Caco-2 (cell line): ENCODE measurements around the gene FAM241A. TPM values are rescaled to one million over a fixed set of nuclear protein-coding genes. Genes with fewer than 3 reads are reported as not detected.

Experiments used
- Bru-seq: library from RNA; stranded (reverse); fragments of 400-500 nt; gene quantifications from one replicate; lab custom pipeline; 2021; lab: Mats Ljungman, UMichigan
- BruChase-seq, 2 experiments: library from RNA; stranded (reverse); fragments of 400-500 nt; gene quantifications; one replicate each; lab custom pipeline; 2021; lab: Mats Ljungman, UMichigan
- BruUV-seq: library from RNA; stranded (reverse); fragments of 400-500 nt; replicated peaks from 2 replicates; lab custom pipeline; 2021; lab: Mats Ljungman, UMichigan
- CTCF ChIA-PET: fragments of 300-600 bp; sonication (Branson Sonifier 250); formaldehyde crosslinking; loops from one replicate; lab custom pipeline; 2022; ENCODE audit warnings: antibody characterized with exemption; lab: Charles Lee
- POLR2A ChIA-PET: fragments of 300-600 bp; sonication (Branson Sonifier 250); formaldehyde crosslinking; loops from one replicate; lab custom pipeline; 2022; ENCODE audit warnings: antibody characterized with exemption; lab: Charles Lee
- DNase-seq, 2 experiments: peaks; one replicate each; pipeline versions ENCODE4 v3.0.0 to v3.0.0-alpha.2; 2020 to 2022
- H3K27me3 ChIP-seq: replicated peaks from 2 replicates; pipeline ENCODE4 v1.6.0; 2011; ENCODE audit warnings: low read length; ENCODE audit not compliant: control insufficient read depth, insufficient read depth
- H3K36me3 ChIP-seq: 2 replicates; pipeline ENCODE4 v1.5.1; 2011; ENCODE audit warnings: low read length; ENCODE audit not compliant: control insufficient read depth, insufficient read depth
- H3K4me1 ChIP-seq: fragments of 250-450 bp; sonication (Bioruptor Pico); 2 replicates; pipeline ENCODE4 v1.5.1; 2020; ENCODE audit warnings: mild to moderate bottlenecking
- H3K4me3 ChIP-seq: 2 replicates; pipeline ENCODE4 v1.5.1; 2011; ENCODE audit warnings: low read depth, mild to moderate bottlenecking, control low read depth, low read length
- H3K9me3 ChIP-seq: fragments of 250-450 bp; sonication (Bioruptor Pico); 2 replicates; pipeline ENCODE4 v1.5.1; 2020; ENCODE audit warnings: mild to moderate bottlenecking, moderate library complexity
- H3K27ac Mint-ChIP-seq: one replicate; pipeline ENCODE4 v1.8.0; 2022; ENCODE audit warnings: mixed read lengths; ENCODE audit not compliant: unreplicated experiment
- H3K27me3 Mint-ChIP-seq: one replicate; pipeline ENCODE4 v1.8.0; 2022; ENCODE audit warnings: mixed read lengths; ENCODE audit not compliant: insufficient read depth, unreplicated experiment
- H3K36me3 Mint-ChIP-seq: one replicate; pipeline ENCODE4 v1.8.0; 2022; ENCODE audit warnings: mild to moderate bottlenecking, mixed read lengths; ENCODE audit not compliant: insufficient read depth, unreplicated experiment
- H3K4me1 Mint-ChIP-seq: one replicate; pipeline ENCODE4 v1.8.0; 2022; ENCODE audit warnings: low read depth, mixed read lengths; ENCODE audit not compliant: unreplicated experiment
- H3K4me3 Mint-ChIP-seq: one replicate; pipeline ENCODE4 v1.8.0; 2022; ENCODE audit warnings: mild to moderate bottlenecking, moderate library complexity, mixed read lengths; ENCODE audit not compliant: unreplicated experiment
- H3K9me3 Mint-ChIP-seq: one replicate; pipeline ENCODE4 v1.8.0; 2022; ENCODE audit warnings: mixed read lengths; ENCODE audit not compliant: unreplicated experiment
- intact Hi-C: fragments of 100-400 bp; cut with micrococcal nuclease; formaldehyde crosslinking; loops from one replicate; pipeline ENCODE4 v1.10.0; 2022; ENCODE audit not compliant: unreplicated experiment
- long read RNA-seq: library from polyadenylated mRNA; stranded (forward); transcript quantifications from one replicate; pipeline ENCODE4 v2.0.0, GENCODE V29; 2022
- total RNA-seq: library from RNA; stranded (reverse); gene quantifications from 2 replicates; pipeline ENCODE4 v1.2.3, GENCODE V29; 2022
- TF ChIP-seq, protein P1 (sequence below), 2 experiments: fragments of 200-600 bp in 1 of 2; IDR thresholded peaks; 1 replicate in 1 of 2; 2 replicates in 1 of 2; pipeline versions ENCODE4 v1.5.1 to v1.8.0; 2011 to 2022; ENCODE audit warnings: antibody characterized with exemption in 1 of 2, control low read depth in 1 of 2, inconsistent platforms in 1 of 2, low read depth in 1 of 2, low read length in 1 of 2, mild to moderate bottlenecking in 1 of 2, moderate library complexity in 1 of 2; ENCODE audit not compliant: insufficient read depth in 1 of 2, severe bottlenecking in 1 of 2, unreplicated experiment in 1 of 2

The FAM241A gene
- 1.0 and 1.1 TPM in 2 replicates for total RNA-seq
- Bru-seq, nascent RNA: percentile 58 among the genes with signal in this experiment
- percentile 54 among the genes with signal in this experiment for BruChase-seq, experiment 1, labeled RNA remaining after a 2-hour chase
- BruChase-seq, experiment 2, labeled RNA remaining after a 6-hour chase: percentile 54 among the genes with signal in this experiment
- long read RNA-seq, full-length matches to known transcripts: 20 of 22 reads
- long read RNA-seq, partial matches to known transcripts: 0 of 22 reads
- long read RNA-seq, other reads (novel, unspliced or antisense): 2 of 22 reads

DNA sequence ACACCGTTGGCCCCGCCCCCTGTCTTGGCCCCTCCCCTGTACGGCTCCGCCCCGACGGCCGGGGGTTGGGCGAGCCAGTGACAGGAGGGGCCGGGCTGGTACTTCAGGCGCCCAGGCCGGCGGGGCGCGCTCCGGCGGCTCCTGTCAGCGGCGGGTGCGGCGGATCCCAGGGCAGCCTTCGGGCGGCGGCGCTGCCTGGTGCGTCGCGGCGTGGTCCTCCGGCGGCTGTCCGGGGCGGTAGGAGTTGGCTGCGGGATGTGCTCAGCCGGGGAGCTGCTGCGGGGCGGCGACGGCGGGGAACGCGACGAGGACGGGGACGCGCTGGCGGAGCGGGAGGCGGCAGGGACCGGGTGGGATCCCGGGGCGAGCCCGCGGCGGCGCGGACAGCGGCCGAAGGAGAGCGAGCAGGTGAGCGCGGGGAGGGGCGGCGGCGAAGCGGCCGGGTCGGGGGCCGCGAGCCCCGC is at the start of gene FAM241A:
FAM241A (plus strand) TSS at position 129 of the 464 bp plus-strand sequence; CDS start at position 256, 127 bp downstream.
- Mint-ChIP-seq H3K4me3 (peak within 1 kb of the TSS; percentile 82), H3K36me3 (no peaks in the 10 kb centered on the region), H3K4me1 (peaks cover 18% of the 10 kb centered on the region), H3K27me3 (no peaks in the 10 kb centered on the region), H3K27ac (peak within 1 kb of the TSS; percentile 60), H3K9me3 (no peaks in the 10 kb centered on the region)
- H3K4me1 ChIP-seq: no peaks in the 10 kb centered on the region
- ChIA-PET POLR2A (no interaction called here), CTCF (no interaction called here)
- no TSS peak for BruUV-seq
- no peaks in the 10 kb centered on the region for H3K36me3 ChIP-seq
- no peaks in the 10 kb centered on the region for H3K9me3 ChIP-seq
- intact Hi-C loops: loop anchor here (1.0 kb wide), 2 partner anchors 32 to 45 kb away; no protein-coding TSS in a partner anchor
- peak within 1 kb of the TSS; percentile 72 for H3K4me3 ChIP-seq
- no peaks in the 10 kb centered on the region for H3K27me3 ChIP-seq
- peak; percentile 80 to 85 for DNase-seq
- TF ChIP-seq, protein P1, sequence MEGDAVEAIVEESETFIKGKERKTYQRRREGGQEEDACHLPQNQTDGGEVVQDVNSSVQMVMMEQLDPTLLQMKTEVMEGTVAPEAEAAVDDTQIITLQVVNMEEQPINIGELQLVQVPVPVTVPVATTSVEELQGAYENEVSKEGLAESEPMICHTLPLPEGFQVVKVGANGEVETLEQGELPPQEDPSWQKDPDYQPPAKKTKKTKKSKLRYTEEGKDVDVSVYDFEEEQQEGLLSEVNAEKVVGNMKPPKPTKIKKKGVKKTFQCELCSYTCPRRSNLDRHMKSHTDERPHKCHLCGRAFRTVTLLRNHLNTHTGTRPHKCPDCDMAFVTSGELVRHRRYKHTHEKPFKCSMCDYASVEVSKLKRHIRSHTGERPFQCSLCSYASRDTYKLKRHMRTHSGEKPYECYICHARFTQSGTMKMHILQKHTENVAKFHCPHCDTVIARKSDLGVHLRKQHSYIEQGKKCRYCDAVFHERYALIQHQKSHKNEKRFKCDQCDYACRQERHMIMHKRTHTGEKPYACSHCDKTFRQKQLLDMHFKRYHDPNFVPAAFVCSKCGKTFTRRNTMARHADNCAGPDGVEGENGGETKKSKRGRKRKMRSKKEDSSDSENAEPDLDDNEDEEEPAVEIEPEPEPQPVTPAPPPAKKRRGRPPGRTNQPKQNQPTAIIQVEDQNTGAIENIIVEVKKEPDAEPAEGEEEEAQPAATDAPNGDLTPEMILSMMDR (IDR thresholded peaks at IDR 0.05; ENCODE audit: insufficient read depth in 1 of 2, low read depth in 1 of 2, low read length in 1 of 2, severe bottlenecking in 1 of 2, unreplicated experiment in 1 of 2): no peak

DNA sequence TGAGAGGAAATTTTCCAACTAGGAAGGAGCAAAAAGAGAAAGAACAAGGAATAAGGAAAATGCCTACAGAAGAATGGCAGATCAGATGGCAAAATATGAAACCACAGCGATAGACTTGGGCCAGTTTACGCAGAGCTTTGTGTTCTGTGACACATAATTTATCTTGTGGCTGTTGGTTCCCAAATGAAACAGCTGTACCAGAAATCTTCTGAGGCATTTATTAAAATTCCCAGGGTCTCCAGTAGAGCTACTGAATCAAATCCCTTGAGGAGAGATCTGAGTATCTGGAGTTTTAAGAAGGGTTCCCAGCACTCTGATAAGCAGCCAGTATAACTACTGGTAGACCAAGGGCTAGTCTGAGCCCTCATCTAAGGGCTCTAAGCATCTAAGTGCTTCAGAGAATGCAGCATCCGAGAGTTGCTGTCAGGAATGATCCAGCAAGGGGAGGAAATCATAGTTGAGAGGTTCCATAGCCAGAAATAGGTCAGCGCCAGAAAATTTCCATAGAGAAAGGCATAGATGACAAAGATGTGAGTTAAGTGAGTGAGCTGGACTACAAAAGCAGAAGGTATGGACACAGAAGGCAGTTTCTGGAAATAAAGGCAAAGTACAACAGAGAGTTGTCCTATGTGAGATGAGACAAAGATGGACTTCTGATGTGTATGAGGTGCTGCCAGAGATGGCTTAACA is 46.3 kb upstream of the FAM241A start:
- Histone ChIP-seq H3K27me3 (no peaks in the 10 kb centered on the region), H3K36me3 (no peaks in the 10 kb centered on the region), H3K4me1 (no peaks in the 10 kb centered on the region), H3K9me3 (no peaks in the 10 kb centered on the region), H3K4me3 (no peak overlapping the region)
- H3K36me3 Mint-ChIP-seq: no peaks in the 10 kb centered on the region
- TF ChIP-seq, protein P1 (IDR thresholded peaks at IDR 0.05; ENCODE audit: insufficient read depth in 1 of 2, low read depth in 1 of 2, low read length in 1 of 2, severe bottlenecking in 1 of 2, unreplicated experiment in 1 of 2): no peak
- CTCF ChIA-PET: interaction anchor here (1.1 to 1.8 kb wide), 4 partner anchors 21 to 136 kb away, joined by 3 to 11 read pairs (median 8); no protein-coding TSS in a partner anchor
- H3K27me3 Mint-ChIP-seq: peaks cover 4% of the 10 kb centered on the region
- H3K9me3 Mint-ChIP-seq: no peaks in the 10 kb centered on the region
- intact Hi-C loops: loop anchor here (1.0 to 5.0 kb wide), 4 partner anchors 90 to 423 kb away; no protein-coding TSS in a partner anchor
- H3K4me3 Mint-ChIP-seq: no peak overlapping the region
- no TSS peak for BruUV-seq
- no peak for DNase-seq
- H3K27ac Mint-ChIP-seq: no peak overlapping the region
- H3K4me1 Mint-ChIP-seq: no peaks in the 10 kb centered on the region
- POLR2A ChIA-PET: no interaction called here

DNA sequence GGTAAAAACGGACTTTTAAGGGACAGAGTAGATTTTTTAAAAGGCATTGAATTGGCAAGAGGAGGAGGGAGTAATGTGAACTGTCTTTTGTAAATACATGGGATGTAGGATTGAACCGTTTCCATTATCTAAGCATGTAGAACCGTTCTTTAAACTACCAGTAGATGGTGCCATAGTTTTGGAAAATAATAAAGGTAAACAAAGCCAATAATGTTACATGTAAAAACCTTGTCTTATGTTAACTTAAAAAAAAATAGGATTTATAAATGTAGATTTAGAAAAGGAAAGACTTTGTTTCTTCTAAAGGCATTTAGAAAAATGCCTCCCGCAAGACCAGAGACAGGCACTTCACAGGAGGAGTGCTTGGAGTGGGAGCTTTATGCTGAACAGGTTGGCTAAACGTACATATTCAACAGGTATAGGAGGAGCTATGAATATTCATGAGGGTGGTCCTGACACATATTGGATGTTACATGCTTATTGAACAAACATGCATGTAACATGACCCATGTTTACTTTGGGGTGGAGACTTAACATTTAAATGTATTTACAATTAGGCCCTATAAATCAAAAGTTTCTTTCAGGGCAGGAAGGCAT is 45.5 kb upstream of the FAM241A start:
- POLR2A ChIA-PET: no interaction called here
- DNase-seq: peak in 1 of 2 experiments; percentile 38
- H3K27ac Mint-ChIP-seq: no peak overlapping the region

More for the DNA sequence above, 45.5 kb upstream of the FAM241A start:
- no peaks in the 10 kb centered on the region for H3K4me1 Mint-ChIP-seq
- Histone ChIP-seq H3K9me3 (no peaks in the 10 kb centered on the region), H3K27me3 (no peaks in the 10 kb centered on the region), H3K36me3 (no peaks in the 10 kb centered on the region), H3K4me1 (no peaks in the 10 kb centered on the region), H3K4me3 (no peak overlapping the region)
- TF ChIP-seq, protein P1 (IDR thresholded peaks at IDR 0.05; ENCODE audit: insufficient read depth in 1 of 2, low read depth in 1 of 2, low read length in 1 of 2, severe bottlenecking in 1 of 2, unreplicated experiment in 1 of 2): peak; percentile 50 to 65
- peaks cover 4% of the 10 kb centered on the region for H3K27me3 Mint-ChIP-seq
- no peaks in the 10 kb centered on the region for H3K36me3 Mint-ChIP-seq
- CTCF ChIA-PET: interaction anchor here (0.6 to 1.8 kb wide), 8 partner anchors 10 to 157 kb away, joined by 3 to 11 read pairs (median 4); no protein-coding TSS in a partner anchor
- BruUV-seq: no TSS peak
- intact Hi-C loops: loop anchor here (1.0 to 5.0 kb wide), 6 partner anchors 46 to 423 kb away; partner anchors contain the start of gene FAM241A
- no peaks in the 10 kb centered on the region for H3K9me3 Mint-ChIP-seq
- no peak overlapping the region for H3K4me3 Mint-ChIP-seq
